Tibial artery (tissue), 4 donors: Measurements from ENCODE around the gene C17orf113.

ENCODE experiments used
- DNase-seq, 2 donors: peaks; one replicate each; pipeline ENCODE4 v3.0.0-alpha.2; 2019
- H3K27ac ChIP-seq, 2 donors: fragments of 200-600 bp; sonication (generic) in 1 of 2; 1 replicate in 1 of 2; 2 replicates in 1 of 2; pipeline ENCODE4 v1.5.1; 2018 to 2019; ENCODE audit warnings: mild to moderate bottlenecking in 1 of 2
- H3K27me3 ChIP-seq, 2 donors: fragments of 200-600 bp; sonication (generic) in 1 of 2; one replicate each; pipeline versions ENCODE4 v1.5.1 to v1.6.0; 2016 to 2019
- H3K36me3 ChIP-seq, 3 donors: fragments of 200-600 bp; sonication (generic) in 2 of 3; one replicate each; pipeline ENCODE4 v1.5.1; 2016 to 2019; ENCODE audit warnings: mild to moderate bottlenecking in 2 of 3
- H3K4me1 ChIP-seq, 4 donors: fragments of 200-600 bp; sonication (generic) in 2 of 4; 1 replicate in 3 of 4; 2 replicates in 1 of 4; pipeline ENCODE4 v1.5.1; 2016 to 2019
- H3K4me3 ChIP-seq, 2 donors: fragments of 200-600 bp; sonication (generic) in 1 of 2; 1 replicate in 1 of 2; 2 replicates in 1 of 2; pipeline ENCODE4 v1.5.1; 2018 to 2019; ENCODE audit warnings: mild to moderate bottlenecking in 2 of 2
- H3K9me3 ChIP-seq, 3 donors: fragments of 200-600 bp; sonication (generic) in 1 of 3; one replicate each; pipeline ENCODE4 v1.5.1; 2016 to 2019
- intact Hi-C: fragments of 100-400 bp; cut with DNase I; formaldehyde crosslinking; loops from one replicate; pipeline ENCODE4 v1.15.0; 2023; ENCODE audit warnings: low total_unique reads
- TF ChIP-seq, protein P1 (sequence below), 2 experiments: fragments of 200-600 bp in 1 of 2; fragments of 450-650 bp in 1 of 2; IDR thresholded peaks; one replicate each; pipeline ENCODE4 v1.5.1; 2017 to 2019; ENCODE audit warnings: antibody characterized with exemption in 2 of 2, mild to moderate bottlenecking in 1 of 2, moderate library complexity in 1 of 2

C17orf113 gene

GRCh38 chr17:42087042-42087701 is 36.8 kb upstream of the C17orf113 start:
- H3K9me3 ChIP-seq, result no peaks in the 10 kb centered on the region
- TF ChIP-seq, protein P1, sequence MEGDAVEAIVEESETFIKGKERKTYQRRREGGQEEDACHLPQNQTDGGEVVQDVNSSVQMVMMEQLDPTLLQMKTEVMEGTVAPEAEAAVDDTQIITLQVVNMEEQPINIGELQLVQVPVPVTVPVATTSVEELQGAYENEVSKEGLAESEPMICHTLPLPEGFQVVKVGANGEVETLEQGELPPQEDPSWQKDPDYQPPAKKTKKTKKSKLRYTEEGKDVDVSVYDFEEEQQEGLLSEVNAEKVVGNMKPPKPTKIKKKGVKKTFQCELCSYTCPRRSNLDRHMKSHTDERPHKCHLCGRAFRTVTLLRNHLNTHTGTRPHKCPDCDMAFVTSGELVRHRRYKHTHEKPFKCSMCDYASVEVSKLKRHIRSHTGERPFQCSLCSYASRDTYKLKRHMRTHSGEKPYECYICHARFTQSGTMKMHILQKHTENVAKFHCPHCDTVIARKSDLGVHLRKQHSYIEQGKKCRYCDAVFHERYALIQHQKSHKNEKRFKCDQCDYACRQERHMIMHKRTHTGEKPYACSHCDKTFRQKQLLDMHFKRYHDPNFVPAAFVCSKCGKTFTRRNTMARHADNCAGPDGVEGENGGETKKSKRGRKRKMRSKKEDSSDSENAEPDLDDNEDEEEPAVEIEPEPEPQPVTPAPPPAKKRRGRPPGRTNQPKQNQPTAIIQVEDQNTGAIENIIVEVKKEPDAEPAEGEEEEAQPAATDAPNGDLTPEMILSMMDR (IDR thresholded peaks at IDR 0.05), result no peak

DNA sequence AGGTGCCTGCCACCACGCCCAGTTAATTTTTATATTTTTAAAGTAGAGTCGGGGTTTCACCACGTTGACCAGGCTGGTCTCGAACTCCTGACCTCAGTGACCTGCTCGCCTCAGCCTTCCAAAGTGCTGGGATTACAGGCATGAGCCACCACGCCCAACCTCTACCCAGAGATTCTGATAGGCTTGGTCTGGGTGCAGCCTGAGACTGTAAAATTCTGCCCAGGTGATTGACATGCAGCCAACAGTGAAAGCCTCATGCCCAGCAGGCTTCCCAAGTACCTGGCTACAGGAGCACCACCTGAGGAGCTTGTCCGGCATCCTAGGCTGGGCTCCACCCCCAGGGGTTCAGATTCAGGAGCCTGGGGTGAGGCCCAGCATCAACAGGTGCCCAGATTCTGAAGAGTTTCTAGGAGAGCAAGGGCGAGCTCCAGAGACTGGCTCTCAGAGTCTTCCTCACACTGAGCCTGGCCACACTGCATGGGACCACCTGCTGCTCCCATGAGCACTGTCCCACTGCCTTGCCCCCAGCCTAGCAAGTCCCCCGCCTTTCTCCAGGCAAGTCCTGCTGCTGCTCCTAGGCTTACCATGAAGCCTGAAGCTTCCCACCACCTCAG is 31.2 kb upstream of the C17orf113 start:
- no peaks in the 10 kb centered on the region for H3K36me3 ChIP-seq
- TF ChIP-seq, protein P1 (IDR thresholded peaks at IDR 0.05), result no peak
- no peaks in the 10 kb centered on the region for H3K4me1 ChIP-seq
- H3K9me3 ChIP-seq, result no peaks in the 10 kb centered on the region
- no peak for DNase-seq
- no peak overlapping the region for H3K4me3 ChIP-seq
- intact Hi-C loops, result no loop called here
- H3K27me3 ChIP-seq, result peaks cover 0 to 33% of the 10 kb centered on the region in 2 donors
- no peak overlapping the region for H3K27ac ChIP-seq

More at GRCh38 chr17:42087042-42087701, 36.8 kb upstream of the C17orf113 start:
- DNase-seq, result no peak
- no peaks in the 10 kb centered on the region for H3K36me3 ChIP-seq
- intact Hi-C loops, result no loop called here
- H3K4me3 ChIP-seq, result no peak overlapping the region
- no peaks in the 10 kb centered on the region for H3K4me1 ChIP-seq
- H3K27ac ChIP-seq, result no peak overlapping the region
- H3K27me3 ChIP-seq, result peaks cover 0 to 47% of the 10 kb centered on the region in 2 donors

- TF ChIP-seq, protein P1 (IDR thresholded peaks at IDR 0.05), result no peak
- DNase-seq, result no peak
Observed at GRCh38 chr17:42079541-42079940, 29.1 kb upstream of the C17orf113 start.

DNA sequence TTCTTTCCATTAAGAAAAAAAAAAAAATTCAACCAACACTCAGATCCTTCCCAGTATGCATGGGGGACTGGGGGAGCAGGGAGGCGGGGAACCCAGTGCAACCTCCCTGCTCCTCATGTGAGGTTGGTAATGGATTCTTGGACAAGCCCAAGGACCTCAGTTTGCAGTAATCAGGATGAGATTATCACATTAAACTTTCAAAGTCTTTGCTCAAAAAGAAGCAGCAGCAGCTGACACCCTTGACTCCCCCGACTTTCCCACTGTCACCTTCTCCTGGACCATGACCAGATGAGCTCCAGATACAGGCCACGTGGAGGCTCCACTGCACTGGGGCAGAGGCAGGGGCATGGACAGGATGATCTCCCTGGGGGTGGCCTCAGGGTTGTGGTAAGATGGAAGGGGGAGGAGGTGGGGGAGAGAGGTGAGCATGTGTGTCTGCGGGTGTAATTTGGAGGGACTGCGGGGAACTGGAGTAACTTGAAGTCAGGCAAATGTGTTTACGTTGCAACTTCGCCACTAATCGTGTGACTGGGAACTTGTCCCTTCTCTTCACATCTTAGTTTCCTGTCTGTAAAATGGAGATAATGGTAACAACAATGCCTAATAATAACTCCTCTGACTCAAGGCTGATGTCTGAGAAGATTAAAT is 28.1 kb upstream of the C17orf113 start:
- Histone ChIP-seq H3K36me3 (no peaks in the 10 kb centered on the region), H3K27me3 (peaks cover 0 to 36% of the 10 kb centered on the region in 2 donors), H3K9me3 (no peaks in the 10 kb centered on the region), H3K4me3 (no peak overlapping the region), H3K4me1 (no peaks in the 10 kb centered on the region), H3K27ac (no peak overlapping the region)
- intact Hi-C loops, result no loop called here
- DNase-seq, result no peak
- TF ChIP-seq, protein P1 (IDR thresholded peaks at IDR 0.05), result no peak

More at GRCh38 chr17:42079541-42079940, 29.1 kb upstream of the C17orf113 start:
- H3K4me3 ChIP-seq, result no peak overlapping the region
- H3K9me3 ChIP-seq, result no peaks in the 10 kb centered on the region
- no peaks in the 10 kb centered on the region for H3K4me1 ChIP-seq
- H3K27ac ChIP-seq, result no peak overlapping the region
- no peaks in the 10 kb centered on the region for H3K36me3 ChIP-seq
- peaks cover 0 to 28% of the 10 kb centered on the region in 2 donors for H3K27me3 ChIP-seq
- intact Hi-C loops, result no loop called here

GRCh38 chr17:42077755-42078154 is 27.4 kb upstream of the C17orf113 start:
- no peak for DNase-seq
- H3K4me1 ChIP-seq, result peaks cover 0 to 2% (median 0%) of the 10 kb centered on the region in 4 donors
- H3K9me3 ChIP-seq, result no peaks in the 10 kb centered on the region
- TF ChIP-seq, protein P1 (IDR thresholded peaks at IDR 0.05), result no peak
- no peak overlapping the region for H3K27ac ChIP-seq
- peaks cover 0 to 44% of the 10 kb centered on the region in 2 donors for H3K27me3 ChIP-seq
- no peak overlapping the region for H3K4me3 ChIP-seq
- no peaks in the 10 kb centered on the region for H3K36me3 ChIP-seq
- intact Hi-C loops, result no loop called here
